Measurements from ENCODE around the gene WFDC1. TPM values are rescaled to one million over a fixed set of nuclear protein-coding genes. Genes with fewer than 3 reads are reported as not detected.

Gene WFDC1
- total RNA-seq, 1 experiment from 2014 or later, result not detected

- no peak for ATAC-seq
- DNase-seq (ENCODE audit: low read depth, low spot score), result no peak
- in situ Hi-C loops (cut with HindIII; ENCODE audit: low pct_unique_long_range_greater_than_20kb, low sequenced_read_pairs) (no loop called here), intact Hi-C loops (cut with micrococcal nuclease; ENCODE audit: unreplicated experiment) (no loop called here)
- Histone ChIP-seq H3K27ac (ENCODE audit: low read length) (no peak overlapping the region), H3K4me1 (ENCODE audit: control insufficient read depth, insufficient read depth, low read length) (no peaks in the 10 kb centered on the region), H3K36me3 (ENCODE audit: control insufficient read depth, insufficient read depth, low read length) (no peaks in the 10 kb centered on the region), H3K9me3 (ENCODE audit: control insufficient read depth, insufficient read depth, low read depth, low read length) (no peaks in the 10 kb centered on the region), H3K4me3 (ENCODE audit: low read depth in 2 of 2, low read length in 2 of 2) (no peak overlapping the region), H3K27me3 (ENCODE audit: control insufficient read depth, insufficient read depth, low read length) (no peaks in the 10 kb centered on the region)
- CTCF ChIA-PET, result no interaction called here
- BruUV-seq (replicated peaks), result no TSS peak
- TF ChIP-seq SIN3A (IDR thresholded peaks at IDR 0.05; ENCODE audit: borderline replicate concordance, insufficient read depth, low read depth, low read length), result no peak
- TF ChIP-seq CTCF (IDR thresholded peaks at IDR 0.05), result no peak
- TF ChIP-seq TCF7L2 (IDR thresholded peaks at IDR 0.05; ENCODE audit: low read depth, low read length), result no peak
- no peak for TF ChIP-seq POLR2AphosphoS5 (IDR thresholded peaks at IDR 0.05; ENCODE audit: low read depth, low read length)
- TF ChIP-seq REST (IDR thresholded peaks at IDR 0.05; ENCODE audit: insufficient read depth in 1 of 2, low read depth in 2 of 2, low read length in 1 of 2), result no peak
- POLR2A ChIA-PET, result no interaction called here
Measured at GRCh38 chr16:84259691-84260090, 35.0 kb upstream of the WFDC1 start.

- Histone ChIP-seq H3K27ac (ENCODE audit: low read length) (no peak overlapping the region), H3K27me3 (ENCODE audit: control insufficient read depth, insufficient read depth, low read length) (no peaks in the 10 kb centered on the region), H3K4me3 (ENCODE audit: low read depth in 2 of 2, low read length in 2 of 2) (no peak overlapping the region), H3K4me1 (ENCODE audit: control insufficient read depth, insufficient read depth, low read length) (no peaks in the 10 kb centered on the region), H3K36me3 (ENCODE audit: control insufficient read depth, insufficient read depth, low read length) (no peaks in the 10 kb centered on the region), H3K9me3 (ENCODE audit: control insufficient read depth, insufficient read depth, low read depth, low read length) (no peaks in the 10 kb centered on the region)
- CTCF ChIA-PET, result no interaction called here
- no peak for ATAC-seq
- no peak for DNase-seq (ENCODE audit: low read depth, low spot score)
- in situ Hi-C loops (cut with HindIII; ENCODE audit: low pct_unique_long_range_greater_than_20kb, low sequenced_read_pairs), result no loop called here
- TF ChIP-seq TCF7L2 (IDR thresholded peaks at IDR 0.05; ENCODE audit: low read depth, low read length) (no peak), CTCF (IDR thresholded peaks at IDR 0.05) (no peak), POLR2AphosphoS5 (IDR thresholded peaks at IDR 0.05; ENCODE audit: low read depth, low read length) (no peak), REST (IDR thresholded peaks at IDR 0.05; ENCODE audit: insufficient read depth in 1 of 2, low read depth in 2 of 2, low read length in 1 of 2) (no peak), SIN3A (IDR thresholded peaks at IDR 0.05; ENCODE audit: borderline replicate concordance, insufficient read depth, low read depth, low read length) (no peak)
- POLR2A ChIA-PET, result no interaction called here
- intact Hi-C loops (cut with micrococcal nuclease; ENCODE audit: unreplicated experiment), result no loop called here
- BruUV-seq (replicated peaks), result no TSS peak
Measured at GRCh38 chr16:84260766-84261554, 33.7 kb upstream of the WFDC1 start.

Data from Panc1 (cell line).